GM19023 (cell line): ENCODE data around the gene GATA6.
"Not testable (repeated sequence)": the region's sequence is repeated elsewhere in the genome, so short reads cannot be mapped to it uniquely, and the experiment has no call there.

Experiments
- ATAC-seq: cut with Tn5 transposase; IDR thresholded peaks from one replicate; pipeline ENCODE4 v1.9.1; 2021; ENCODE audit warnings: mild to moderate bottlenecking, moderate library complexity; ENCODE audit not compliant: unreplicated experiment

The GATA6 gene

DNA sequence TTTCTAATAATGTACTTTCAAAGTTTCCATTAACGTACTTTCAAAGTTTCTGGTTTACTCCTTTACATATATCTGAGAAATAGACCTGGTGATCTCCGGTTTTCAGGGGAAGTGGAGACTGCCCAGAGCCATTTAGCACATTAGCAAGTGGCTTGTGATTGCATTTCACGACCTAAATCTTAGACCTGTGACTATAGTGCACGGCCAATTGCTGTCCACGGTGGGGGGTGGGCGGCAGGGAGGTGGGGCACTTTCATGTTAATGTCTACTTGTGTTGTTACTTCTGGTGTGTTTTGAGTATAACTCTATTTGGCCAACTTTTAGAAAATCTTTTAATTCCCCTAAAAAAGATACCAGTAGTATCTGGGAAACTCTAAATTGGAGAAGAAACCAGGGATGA is 11.3 kb downstream of the GATA6 start:
- no peak for ATAC-seq

DNA sequence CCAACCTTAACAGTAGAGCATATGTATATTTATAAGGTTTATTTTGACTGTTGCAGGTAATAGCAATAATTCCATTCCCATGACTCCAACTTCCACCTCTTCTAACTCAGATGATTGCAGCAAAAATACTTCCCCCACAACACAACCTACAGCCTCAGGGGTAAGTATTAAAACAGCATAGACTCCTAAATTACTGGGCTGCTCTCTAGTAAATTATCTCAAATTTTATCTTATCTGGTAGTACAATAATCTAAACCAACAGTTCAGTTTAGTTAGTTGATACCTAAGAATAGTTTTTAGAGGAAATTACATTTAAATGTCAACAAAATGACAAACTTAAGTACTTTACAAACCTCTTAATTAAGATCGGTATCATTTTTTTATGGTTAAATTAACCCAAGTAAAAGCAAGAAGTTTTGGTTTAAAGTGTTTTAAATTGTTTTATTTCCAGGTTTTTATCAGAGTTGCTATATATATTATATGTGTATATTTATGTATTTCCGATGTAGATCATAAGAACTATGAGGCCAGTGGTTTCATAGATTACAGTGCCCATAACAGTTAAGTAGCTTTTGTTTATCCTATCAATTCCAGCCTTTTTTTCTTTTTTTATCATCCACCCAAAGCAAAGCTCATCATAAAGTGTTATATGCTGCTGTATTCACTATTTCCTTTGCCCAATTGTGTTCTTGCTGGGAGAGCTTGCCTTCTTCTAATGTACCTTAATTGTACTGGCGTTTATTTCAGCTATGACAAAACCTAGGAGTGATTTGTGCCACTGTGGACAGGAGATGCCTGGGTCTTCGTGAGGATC is 13.7 kb downstream of the GATA6 start:
- no peak for ATAC-seq

- ATAC-seq: no peak
Measured at GRCh38 chr18:22183698-22184170, 14.3 kb downstream of the GATA6 start.

- ATAC-seq: not testable (repeated sequence)
Measured at GRCh38 chr18:22184573-22184972, 15.2 kb downstream of the GATA6 start.

DNA sequence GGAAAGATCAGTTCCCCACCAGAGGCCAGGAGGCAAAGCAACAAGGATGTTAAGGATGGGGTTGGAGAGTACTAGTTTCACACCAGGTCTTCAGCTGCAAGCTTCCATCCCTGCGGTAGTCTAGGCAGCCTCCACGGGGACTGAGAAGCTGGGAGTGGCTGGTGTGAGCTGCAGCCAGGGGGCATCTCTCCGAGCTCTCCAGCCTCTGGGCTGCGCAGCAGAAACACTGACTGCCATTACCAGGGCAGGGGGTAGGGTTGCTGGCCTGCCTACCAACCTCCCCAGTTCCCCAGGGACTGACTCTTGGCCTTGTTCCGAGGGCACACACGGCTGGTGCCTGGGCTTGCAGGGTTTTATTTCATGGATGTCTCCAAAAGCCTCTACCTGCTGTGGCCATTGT is 15.9 kb downstream of the GATA6 start:
- ATAC-seq: no peak

GRCh38 chr18:22185771-22186386 is 16.5 kb downstream of the GATA6 start:
- ATAC-seq: no peak

GRCh38 chr18:22186484-22186971 is 17.1 kb downstream of the GATA6 start:
- no peak for ATAC-seq

DNA sequence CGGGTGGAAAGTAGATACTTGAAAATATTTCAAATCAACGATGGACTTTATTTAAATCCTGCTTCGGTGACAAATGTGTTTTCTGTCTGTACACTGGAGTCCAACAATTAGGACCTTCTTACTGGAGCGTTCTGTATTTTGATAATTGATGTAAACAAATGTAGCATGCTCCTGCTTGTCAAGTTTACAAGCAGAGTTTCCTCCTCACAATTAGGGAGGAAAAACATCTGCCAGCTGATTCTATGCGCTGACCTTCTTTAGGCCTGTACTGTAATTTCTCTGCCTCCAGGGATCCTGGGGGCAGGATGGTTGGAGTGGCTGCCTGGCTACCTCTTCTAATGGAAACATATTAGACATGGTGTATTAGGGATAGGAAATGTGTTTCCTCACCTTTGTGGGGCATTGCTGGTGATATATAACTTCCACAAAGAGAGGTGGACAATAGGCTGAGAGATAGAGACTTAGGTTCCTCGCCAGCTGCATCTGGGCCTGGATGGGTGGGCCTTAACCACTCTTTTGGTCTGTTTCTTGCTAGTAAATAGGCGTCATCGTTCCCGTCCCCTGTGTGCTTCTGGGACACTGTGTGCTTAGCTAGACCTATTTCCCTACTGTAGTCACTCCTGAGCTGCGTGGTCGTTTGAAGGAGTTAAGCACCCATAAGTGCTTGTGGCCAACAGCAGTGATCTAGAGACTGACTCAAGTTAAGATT is 19.3 kb downstream of the GATA6 start:
- ATAC-seq: no peak

- no peak for ATAC-seq
Measured at GRCh38 chr18:22189449-22190166, 20.2 kb downstream of the GATA6 start.

GRCh38 chr18:22191346-22191695 is 21.9 kb downstream of the GATA6 start:
- ATAC-seq: no peak

GRCh38 chr18:22191923-22192322 is 22.5 kb downstream of the GATA6 start:
- no peak for ATAC-seq

GRCh38 chr18:22193466-22193865 is 24.1 kb downstream of the GATA6 start:
- no peak for ATAC-seq

DNA sequence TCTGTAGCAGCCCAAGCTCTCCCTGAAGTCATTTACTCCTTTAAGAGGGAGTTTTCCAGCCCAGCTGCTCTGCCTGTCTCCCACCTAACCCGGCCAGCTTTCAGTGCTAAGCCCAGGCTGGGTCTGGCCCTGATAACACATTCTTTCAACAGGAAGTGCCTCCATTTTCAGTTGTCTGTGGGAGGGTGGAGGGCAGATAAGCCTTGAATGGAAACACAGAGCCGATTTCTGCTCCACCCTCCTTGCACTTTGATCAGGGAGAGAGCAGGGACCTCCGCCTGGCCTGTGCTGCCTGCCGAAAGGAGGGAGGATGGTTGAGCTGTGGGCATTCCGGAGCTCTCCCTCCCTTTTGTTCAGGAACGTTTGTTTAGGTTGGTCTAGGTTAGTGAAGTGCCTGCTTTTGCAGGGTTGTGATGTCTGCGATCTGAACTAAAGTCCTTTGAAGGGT is 24.8 kb downstream of the GATA6 start:
- ATAC-seq: no peak

DNA sequence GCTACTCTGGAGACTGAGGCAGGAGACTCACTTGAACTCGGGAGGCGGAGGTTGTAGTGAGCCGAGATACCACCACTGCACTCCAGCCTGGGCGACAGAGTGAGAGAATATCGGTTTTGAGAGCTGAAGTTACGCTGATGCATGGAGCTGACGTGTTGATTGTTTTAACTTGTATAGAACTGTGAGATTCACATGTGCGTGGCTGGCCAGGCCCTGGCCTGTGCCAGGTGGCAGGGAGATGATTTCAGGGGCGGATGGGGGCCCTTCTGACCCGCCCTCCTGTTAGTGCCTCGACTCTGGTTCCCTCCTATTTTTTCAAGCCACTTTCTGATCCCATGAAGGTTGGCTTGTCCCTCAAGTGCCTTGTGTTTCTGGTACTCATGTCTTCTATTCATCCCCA is 25.7 kb downstream of the GATA6 start:
- no peak for ATAC-seq

DNA sequence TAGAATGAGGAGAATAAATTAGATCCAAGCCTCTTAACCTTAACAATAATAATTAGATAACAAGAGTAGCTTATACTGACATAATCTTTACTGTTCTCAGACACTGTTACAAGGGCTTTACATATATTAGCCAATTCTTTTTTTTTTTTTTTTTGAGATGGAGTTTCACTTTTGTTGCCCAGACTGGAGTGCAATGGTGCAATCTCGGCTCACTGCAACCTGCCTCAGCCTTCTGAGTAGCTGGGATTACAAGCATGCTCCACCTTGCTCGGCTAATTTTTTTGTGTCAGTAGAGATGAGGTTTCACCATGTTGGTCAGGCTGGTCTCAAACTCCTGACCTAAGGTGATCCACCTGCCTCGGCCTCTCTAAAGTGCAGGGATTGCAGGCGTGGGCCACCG is 27.6 kb downstream of the GATA6 start:
- not testable (repeated sequence) for ATAC-seq

- no peak for ATAC-seq
Measured at GRCh38 chr18:22197668-22198067, 28.3 kb downstream of the GATA6 start.

- ATAC-seq: no peak
Measured at GRCh38 chr18:22198163-22198562, 28.8 kb downstream of the GATA6 start.

- no peak for ATAC-seq
Measured at GRCh38 chr18:22199005-22199404, 29.6 kb downstream of the GATA6 start.

GRCh38 chr18:22200611-22201225 is 31.3 kb downstream of the GATA6 start:
- ATAC-seq: no peak

DNA sequence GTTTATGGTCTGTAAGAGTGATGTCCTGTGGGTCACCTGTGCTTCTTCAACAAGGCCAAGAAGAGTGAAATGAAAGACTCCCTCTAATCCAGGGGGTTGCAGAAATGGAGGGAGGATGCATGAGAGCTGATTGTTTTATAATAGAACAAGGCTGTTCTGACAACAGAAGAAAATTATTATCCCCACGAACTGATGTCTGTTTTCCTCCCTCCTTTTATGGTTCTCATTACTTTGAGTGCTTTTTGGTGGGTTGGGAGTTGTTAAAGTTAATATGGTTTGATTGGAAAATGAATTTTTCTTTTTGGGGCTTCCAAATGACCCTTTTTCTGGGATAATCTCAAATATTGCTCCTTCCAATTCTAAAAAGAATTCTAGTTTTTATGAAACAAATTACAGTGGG is 33.6 kb downstream of the GATA6 start:
- no peak for ATAC-seq
